Endothelial cell of umbilical vein (primary cell): Measurements from ENCODE around the gene SLC8A2.

Source experiments
- MAX ChIP-seq: IDR thresholded peaks from 2 replicates; pipeline ENCODE4 v1.6.1; 2011; ENCODE audit not compliant: insufficient read depth, insufficient read length
- POLR2AphosphoS5 ChIP-seq: IDR thresholded peaks from 2 replicates; pipeline ENCODE4 v1.6.1; 2012; ENCODE audit warnings: low read depth, mild to moderate bottlenecking, control low read depth, low read length, moderate library complexity; ENCODE audit not compliant: insufficient read depth

- TF ChIP-seq MAX, result no peak
- no peak for TF ChIP-seq POLR2AphosphoS5
These were observed 35.7 kb downstream of the SLC8A2 start for GRCh38 chr19:47435883-47436417.
